ENCODE measurements around the gene WWC2.
"Not testable (repeated sequence)": the region's sequence is repeated elsewhere in the genome, so short reads cannot be mapped to it uniquely, and the experiment has no call there.

WWC2 gene

DNA sequence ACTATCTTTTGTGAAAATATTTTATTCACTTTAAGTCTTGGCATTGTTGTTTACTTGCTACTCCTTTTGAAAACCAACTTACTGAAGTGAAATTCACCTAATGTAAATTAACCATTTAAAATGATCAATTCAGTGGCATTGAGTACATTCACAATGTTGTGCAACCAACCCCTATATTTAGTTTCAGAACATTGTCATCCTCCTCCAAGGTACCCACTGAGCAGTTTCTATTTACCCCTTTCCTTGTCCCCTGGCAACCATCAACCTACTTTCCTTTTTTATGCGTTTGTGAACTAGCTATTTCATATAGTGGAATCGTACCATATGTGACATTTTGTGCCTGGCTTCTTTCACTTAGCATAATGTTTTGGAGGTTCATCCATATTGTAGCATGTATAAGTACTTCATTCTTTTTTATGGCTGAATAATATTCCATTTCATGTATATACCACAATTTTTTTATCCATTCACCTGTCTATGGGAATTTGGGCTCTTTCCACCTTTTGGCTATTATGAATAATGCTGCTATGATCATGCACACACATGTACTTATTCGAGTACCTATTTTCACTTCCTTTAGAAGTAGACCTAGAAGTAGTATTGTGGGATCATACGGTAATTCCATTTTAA lies 85.0 kb downstream of the WWC2 start:
- Histone ChIP-seq H3K4me1 (ENCODE audit: control insufficient read depth, insufficient read depth, low read length) (no peaks in the 10 kb centered on the region), H3K4me3 (ENCODE audit: low read length in 2 of 2) (no peak overlapping the region), H3K36me3 (ENCODE audit: control insufficient read depth in 2 of 2, insufficient read depth in 2 of 2, low read length in 2 of 2) (no peaks in the 10 kb centered on the region), H3K9ac (ENCODE audit: low read length in 2 of 2) (no peak overlapping the region), H3K27ac (ENCODE audit: low read length) (no peak overlapping the region), H3K9me3 (ENCODE audit: control insufficient read depth in 2 of 2, low read length in 2 of 2) (no peaks in the 10 kb centered on the region), H3K27me3 (ENCODE audit: control insufficient read depth in 1 of 2, insufficient read depth in 2 of 2, low read length in 2 of 2) (no peaks in the 10 kb centered on the region)

DNA sequence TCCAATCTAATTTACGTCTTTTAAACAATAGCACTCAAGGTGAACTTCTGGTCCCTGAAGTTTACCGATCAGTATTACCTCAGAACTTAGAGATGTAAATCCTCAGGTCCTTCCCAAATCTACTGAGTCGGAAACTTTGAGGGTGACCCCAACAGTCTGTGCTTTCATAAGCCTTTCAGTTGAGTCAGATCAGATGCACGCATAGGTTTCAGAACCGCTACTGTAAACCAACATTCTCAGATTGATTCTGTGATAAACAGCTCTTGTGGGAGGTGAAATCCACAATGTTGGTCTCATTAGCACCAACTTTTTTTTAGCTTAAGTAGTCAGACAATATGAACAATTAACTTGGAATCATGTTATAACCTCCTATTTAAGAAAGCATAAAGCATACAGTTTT lies 86.0 kb downstream of the WWC2 start:
- no peaks in the 10 kb centered on the region for H3K9me3 ChIP-seq (ENCODE audit: control insufficient read depth in 2 of 2, low read length in 2 of 2)
- no peaks in the 10 kb centered on the region for H3K4me1 ChIP-seq (ENCODE audit: control insufficient read depth, insufficient read depth, low read length)
- no peak overlapping the region for H3K4me3 ChIP-seq (ENCODE audit: low read length in 2 of 2)
- H3K9ac ChIP-seq (ENCODE audit: low read length in 2 of 2), result no peak overlapping the region
- H3K27ac ChIP-seq (ENCODE audit: low read length), result no peak overlapping the region
- no peaks in the 10 kb centered on the region for H3K36me3 ChIP-seq (ENCODE audit: control insufficient read depth in 2 of 2, insufficient read depth in 2 of 2, low read length in 2 of 2)
- H3K27me3 ChIP-seq (ENCODE audit: control insufficient read depth in 1 of 2, insufficient read depth in 2 of 2, low read length in 2 of 2), result no peaks in the 10 kb centered on the region

DNA sequence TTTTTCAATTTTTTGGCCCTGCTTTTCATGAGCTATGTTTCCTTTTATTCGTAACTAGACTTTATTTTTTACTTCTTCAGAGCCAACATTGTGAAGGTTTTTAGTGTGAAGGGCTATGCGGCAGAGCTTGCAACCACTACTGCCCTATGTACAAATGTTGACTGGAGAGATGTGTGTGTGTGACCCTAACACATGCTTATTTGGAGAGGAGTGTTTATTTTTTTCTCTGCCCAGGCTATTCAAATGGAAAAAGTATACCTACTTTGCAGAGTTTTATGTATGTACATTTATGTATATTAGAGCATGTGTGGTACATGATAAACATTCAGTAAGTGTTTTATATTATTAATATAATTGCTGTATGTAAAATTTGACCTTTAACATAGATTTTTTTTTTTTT lies 86.5 kb downstream of the WWC2 start:
- H3K4me1 ChIP-seq (ENCODE audit: control insufficient read depth, insufficient read depth, low read length), result no peaks in the 10 kb centered on the region
- no peaks in the 10 kb centered on the region for H3K36me3 ChIP-seq (ENCODE audit: control insufficient read depth in 2 of 2, insufficient read depth in 2 of 2, low read length in 2 of 2)

DNA sequence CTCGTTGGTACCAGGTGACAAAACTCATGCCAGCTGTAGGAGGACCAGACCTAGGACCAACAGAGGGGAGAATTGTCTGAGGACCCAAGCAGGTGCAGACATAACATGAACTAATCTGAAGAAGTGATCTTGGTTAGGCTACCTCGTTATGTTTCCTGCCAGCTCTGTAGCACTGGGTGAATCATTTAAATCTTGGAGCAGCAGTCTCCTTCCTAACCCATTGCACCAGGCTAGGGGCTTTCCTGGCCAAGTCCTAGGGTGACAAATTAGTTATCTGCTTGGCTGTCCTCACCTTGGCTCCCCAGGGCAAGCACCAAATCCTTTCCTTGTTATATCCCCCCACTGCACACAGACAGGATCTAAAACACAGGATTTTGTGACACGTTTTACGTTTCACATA lies 87.8 kb downstream of the WWC2 start:
- H3K4me3 ChIP-seq (ENCODE audit: low read length in 2 of 2), result no peak overlapping the region
- no peaks in the 10 kb centered on the region for H3K36me3 ChIP-seq (ENCODE audit: control insufficient read depth in 2 of 2, insufficient read depth in 2 of 2, low read length in 2 of 2)
- H3K9ac ChIP-seq (ENCODE audit: low read length in 2 of 2), result no peak overlapping the region
- no peaks in the 10 kb centered on the region for H3K4me1 ChIP-seq (ENCODE audit: control insufficient read depth, insufficient read depth, low read length)
- no peaks in the 10 kb centered on the region for H3K9me3 ChIP-seq (ENCODE audit: control insufficient read depth in 2 of 2, low read length in 2 of 2)
- no peaks in the 10 kb centered on the region for H3K27me3 ChIP-seq (ENCODE audit: control insufficient read depth in 1 of 2, insufficient read depth in 2 of 2, low read length in 2 of 2)
- H3K27ac ChIP-seq (ENCODE audit: low read length), result no peak overlapping the region

More for the DNA sequence above, 86.5 kb downstream of the WWC2 start:
- H3K27me3 ChIP-seq (ENCODE audit: control insufficient read depth in 1 of 2, insufficient read depth in 2 of 2, low read length in 2 of 2), result no peaks in the 10 kb centered on the region
- no peaks in the 10 kb centered on the region for H3K9me3 ChIP-seq (ENCODE audit: control insufficient read depth in 2 of 2, low read length in 2 of 2)
- H3K4me3 ChIP-seq (ENCODE audit: low read length in 2 of 2), result no peak overlapping the region
- no peak overlapping the region for H3K9ac ChIP-seq (ENCODE audit: low read length in 2 of 2)
- H3K27ac ChIP-seq (ENCODE audit: low read length), result no peak overlapping the region

DNA sequence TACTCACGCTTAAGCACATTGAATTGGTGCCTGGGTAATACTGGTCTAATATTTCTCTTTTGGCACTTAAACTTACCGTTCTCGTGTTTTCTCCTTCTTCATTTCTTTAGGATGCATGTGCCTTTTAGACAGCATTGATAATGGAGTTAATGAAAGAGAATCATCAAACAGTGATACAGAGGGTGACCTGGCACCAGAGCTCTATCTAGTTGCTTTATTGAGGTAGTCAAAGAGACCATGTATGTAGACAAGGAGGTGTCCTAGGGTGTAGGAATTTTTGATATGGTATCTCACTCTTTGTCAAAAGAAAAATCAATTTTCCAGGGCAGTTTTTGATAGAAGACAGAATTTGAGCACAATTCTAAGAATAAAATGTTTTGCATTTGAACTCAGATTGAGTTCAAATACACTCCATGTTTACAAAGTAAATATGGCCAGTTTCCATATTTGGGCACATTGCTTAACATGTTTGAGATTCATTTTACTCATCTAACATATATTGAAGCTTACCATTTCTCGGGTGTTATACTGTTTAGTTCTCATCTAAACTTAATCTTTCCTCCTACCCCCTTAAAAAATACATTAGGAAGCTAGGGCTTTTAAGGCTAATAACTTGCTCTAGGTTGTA lies 92.0 kb downstream of the WWC2 start:
- Histone ChIP-seq H3K4me1 (ENCODE audit: control insufficient read depth, insufficient read depth, low read length) (no peaks in the 10 kb centered on the region), H3K27me3 (ENCODE audit: control insufficient read depth in 1 of 2, insufficient read depth in 2 of 2, low read length in 2 of 2) (no peaks in the 10 kb centered on the region), H3K36me3 (ENCODE audit: control insufficient read depth in 2 of 2, insufficient read depth in 2 of 2, low read length in 2 of 2) (peaks cover 1 to 5% of the 10 kb centered on the region in 2 donors), H3K4me3 (ENCODE audit: low read length in 2 of 2) (no peak overlapping the region), H3K9ac (ENCODE audit: low read length in 2 of 2) (no peak overlapping the region), H3K9me3 (ENCODE audit: control insufficient read depth in 2 of 2, low read length in 2 of 2) (no peaks in the 10 kb centered on the region), H3K27ac (ENCODE audit: low read length) (no peak overlapping the region)

DNA sequence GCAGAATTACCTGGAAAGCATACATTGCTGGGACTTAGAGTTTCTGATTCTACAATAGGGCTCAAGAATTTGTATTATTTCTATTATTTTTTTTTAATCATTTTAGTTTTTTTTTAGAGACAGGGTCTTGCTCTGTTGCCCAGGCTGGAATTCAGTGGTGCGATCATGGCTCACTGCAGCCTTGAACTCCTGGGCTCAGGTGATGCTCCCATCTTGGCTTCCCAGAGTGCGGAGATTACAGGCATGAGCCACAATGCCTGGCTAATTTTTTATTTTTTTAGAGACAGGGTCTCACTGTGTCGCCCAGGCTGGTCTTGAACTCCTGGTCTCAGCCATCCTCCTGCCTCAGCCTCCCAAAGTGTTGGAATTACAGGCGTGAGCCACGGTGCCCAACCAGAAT lies 92.6 kb downstream of the WWC2 start:
- Histone ChIP-seq H3K36me3 (ENCODE audit: control insufficient read depth in 2 of 2, insufficient read depth in 2 of 2, low read length in 2 of 2) (peaks cover 4 to 5% of the 10 kb centered on the region in 2 donors), H3K27me3 (ENCODE audit: control insufficient read depth in 1 of 2, insufficient read depth in 2 of 2, low read length in 2 of 2) (no peaks in the 10 kb centered on the region), H3K27ac (ENCODE audit: low read length) (no peak overlapping the region), H3K4me3 (ENCODE audit: low read length in 2 of 2) (no peak overlapping the region), H3K4me1 (ENCODE audit: control insufficient read depth, insufficient read depth, low read length) (no peaks in the 10 kb centered on the region), H3K9me3 (ENCODE audit: control insufficient read depth in 2 of 2, low read length in 2 of 2) (no peaks in the 10 kb centered on the region), H3K9ac (ENCODE audit: low read length in 2 of 2) (no peak overlapping the region)

DNA sequence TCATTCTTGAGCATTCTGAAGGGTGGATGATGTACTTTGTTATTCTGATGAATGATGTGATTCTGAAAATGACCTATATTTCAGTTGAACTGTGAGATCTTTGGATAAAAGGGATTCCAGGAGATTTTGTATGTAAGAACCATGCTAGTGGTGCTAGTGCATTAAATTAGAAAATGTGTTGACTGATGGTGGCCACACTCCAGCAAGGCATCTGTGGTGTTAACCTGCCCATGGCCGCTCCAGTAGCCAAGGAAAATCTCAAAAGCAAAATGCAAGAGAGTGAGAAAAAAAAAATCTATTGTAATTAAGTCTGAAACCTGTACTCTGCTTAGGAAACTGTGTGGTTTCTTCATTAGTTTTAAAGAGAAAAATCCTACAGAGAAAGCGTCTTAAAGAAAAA lies 93.5 kb downstream of the WWC2 start:
- Histone ChIP-seq H3K27me3 (ENCODE audit: control insufficient read depth in 1 of 2, insufficient read depth in 2 of 2, low read length in 2 of 2) (no peaks in the 10 kb centered on the region), H3K36me3 (ENCODE audit: control insufficient read depth in 2 of 2, insufficient read depth in 2 of 2, low read length in 2 of 2) (peaks cover 4 to 5% of the 10 kb centered on the region in 2 donors), H3K9ac (ENCODE audit: low read length in 2 of 2) (no peak overlapping the region), H3K27ac (ENCODE audit: low read length) (no peak overlapping the region), H3K9me3 (ENCODE audit: control insufficient read depth in 2 of 2, low read length in 2 of 2) (no peaks in the 10 kb centered on the region), H3K4me3 (ENCODE audit: low read length in 2 of 2) (no peak overlapping the region), H3K4me1 (ENCODE audit: control insufficient read depth, insufficient read depth, low read length) (no peaks in the 10 kb centered on the region)

DNA sequence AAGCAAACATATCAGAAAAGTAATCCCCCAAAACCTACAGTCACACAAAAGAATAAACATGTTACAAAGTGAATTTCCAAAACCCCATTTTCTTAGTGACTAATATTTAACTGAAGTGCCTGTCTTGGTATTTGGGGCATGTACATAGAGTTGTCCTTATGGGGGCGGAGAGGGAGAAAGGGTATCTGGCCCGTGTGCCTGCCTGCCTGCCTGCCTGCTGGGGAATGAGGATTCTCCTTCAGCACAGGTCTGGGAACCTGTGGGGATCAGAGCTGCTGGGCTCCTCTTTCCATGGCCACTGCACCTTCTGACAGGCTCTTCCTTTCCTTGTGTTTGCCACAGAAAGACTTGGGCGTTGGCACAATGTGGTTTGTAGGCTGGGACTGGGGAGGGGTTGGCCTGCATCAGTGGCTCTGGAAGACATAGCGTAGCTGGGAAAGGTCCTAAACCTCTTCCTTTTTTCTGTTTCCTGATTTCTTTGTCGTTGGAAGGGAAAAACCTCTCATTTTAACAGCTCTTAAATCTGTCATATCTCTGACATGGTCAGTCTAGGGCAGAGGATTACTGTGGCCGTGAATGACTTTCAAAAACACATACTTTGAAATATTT lies 94.8 kb downstream of the WWC2 start:
- H3K27ac ChIP-seq (ENCODE audit: low read length); H3K27me3 ChIP-seq (ENCODE audit: control insufficient read depth in 1 of 2, insufficient read depth in 2 of 2, low read length in 2 of 2); H3K4me3 ChIP-seq (ENCODE audit: low read length in 2 of 2); H3K36me3 ChIP-seq (ENCODE audit: control insufficient read depth in 2 of 2, insufficient read depth in 2 of 2, low read length in 2 of 2); H3K9ac ChIP-seq (ENCODE audit: low read length in 2 of 2); H3K9me3 ChIP-seq (ENCODE audit: control insufficient read depth in 2 of 2, low read length in 2 of 2); H3K4me1 ChIP-seq (ENCODE audit: control insufficient read depth, insufficient read depth, low read length): not testable (repeated sequence)

DNA sequence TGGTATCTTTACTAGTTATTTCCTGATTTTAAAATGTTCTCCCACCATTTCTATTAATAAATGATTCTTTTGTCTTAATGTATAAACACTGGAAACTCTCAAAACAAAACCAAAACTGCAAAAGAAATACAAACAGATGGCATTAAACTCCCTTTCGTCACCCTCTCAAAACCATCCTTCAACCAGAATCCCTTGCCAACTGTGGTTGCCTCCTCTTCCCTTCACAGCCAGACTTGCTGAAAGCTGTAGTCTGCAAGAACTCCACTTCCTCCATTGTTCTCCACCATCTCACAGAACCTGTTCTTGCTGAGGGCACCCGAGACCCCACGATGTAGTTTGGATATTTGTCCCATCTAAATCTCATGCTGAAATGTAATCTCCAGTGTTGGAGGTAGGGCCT lies 96.5 kb downstream of the WWC2 start:
- no peak overlapping the region for H3K9ac ChIP-seq (ENCODE audit: low read length in 2 of 2)
- H3K9me3 ChIP-seq (ENCODE audit: control insufficient read depth in 2 of 2, low read length in 2 of 2), result no peaks in the 10 kb centered on the region
- no peaks in the 10 kb centered on the region for H3K27me3 ChIP-seq (ENCODE audit: control insufficient read depth in 1 of 2, insufficient read depth in 2 of 2, low read length in 2 of 2)
- H3K36me3 ChIP-seq (ENCODE audit: control insufficient read depth in 2 of 2, insufficient read depth in 2 of 2, low read length in 2 of 2), result peaks cover 4 to 5% of the 10 kb centered on the region in 2 donors
- no peak overlapping the region for H3K27ac ChIP-seq (ENCODE audit: low read length)
- H3K4me1 ChIP-seq (ENCODE audit: control insufficient read depth, insufficient read depth, low read length), result peaks cover 2% of the 10 kb centered on the region
- H3K4me3 ChIP-seq (ENCODE audit: low read length in 2 of 2), result no peak overlapping the region

DNA sequence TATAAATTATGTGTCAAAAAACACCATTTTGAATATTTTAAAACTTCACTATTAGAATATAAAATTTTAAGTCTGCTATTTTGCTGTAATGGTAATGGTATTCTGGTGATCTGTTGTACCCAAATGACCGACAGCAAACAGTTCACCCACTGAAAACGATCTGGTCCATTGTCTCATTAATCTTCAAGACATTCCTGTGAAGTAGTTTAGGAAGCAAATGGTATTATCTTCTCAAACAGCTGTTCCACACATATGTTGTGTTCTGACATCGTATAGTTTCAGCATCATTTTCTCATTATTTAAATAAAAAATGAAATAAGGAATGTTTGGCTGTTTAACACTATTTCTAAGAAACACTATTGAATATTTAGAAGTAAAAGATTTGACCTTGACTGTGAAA lies 98.1 kb downstream of the WWC2 start:
- H3K27me3 ChIP-seq (ENCODE audit: control insufficient read depth in 1 of 2, insufficient read depth in 2 of 2, low read length in 2 of 2), result no peaks in the 10 kb centered on the region
- no peaks in the 10 kb centered on the region for H3K9me3 ChIP-seq (ENCODE audit: control insufficient read depth in 2 of 2, low read length in 2 of 2)
- H3K27ac ChIP-seq (ENCODE audit: low read length), result no peak overlapping the region
- no peak overlapping the region for H3K4me3 ChIP-seq (ENCODE audit: low read length in 2 of 2)
- H3K9ac ChIP-seq (ENCODE audit: low read length in 2 of 2), result no peak overlapping the region
- H3K4me1 ChIP-seq (ENCODE audit: control insufficient read depth, insufficient read depth, low read length), result peaks cover 3% of the 10 kb centered on the region
- peaks cover 4 to 5% of the 10 kb centered on the region in 2 donors for H3K36me3 ChIP-seq (ENCODE audit: control insufficient read depth in 2 of 2, insufficient read depth in 2 of 2, low read length in 2 of 2)

DNA sequence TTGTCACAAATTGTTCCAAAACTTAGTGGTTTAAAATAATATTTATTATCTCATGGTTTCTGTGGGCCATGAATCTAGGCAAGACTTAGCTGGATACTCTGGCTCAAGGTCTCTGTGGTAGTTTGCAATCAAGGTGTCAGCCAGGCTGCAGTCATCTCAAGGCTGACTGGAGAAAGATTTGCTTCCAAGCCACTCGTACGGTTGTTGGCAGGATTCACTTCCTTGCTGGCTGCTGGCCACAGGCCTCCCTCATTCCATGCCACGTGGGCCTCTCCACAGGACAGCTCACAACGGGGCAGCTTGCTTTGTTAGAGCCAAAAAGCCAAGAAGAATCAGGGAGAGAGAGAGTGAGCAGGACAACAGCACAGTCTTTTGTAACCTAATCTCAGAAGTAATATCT lies 101.4 kb downstream of the WWC2 start:
- H3K27ac ChIP-seq (ENCODE audit: low read length), result no peak overlapping the region
- H3K36me3 ChIP-seq (ENCODE audit: control insufficient read depth in 2 of 2, insufficient read depth in 2 of 2, low read length in 2 of 2), result peaks cover 4 to 5% of the 10 kb centered on the region in 2 donors
- peaks cover 3% of the 10 kb centered on the region for H3K4me1 ChIP-seq (ENCODE audit: control insufficient read depth, insufficient read depth, low read length)
- H3K27me3 ChIP-seq (ENCODE audit: control insufficient read depth in 1 of 2, insufficient read depth in 2 of 2, low read length in 2 of 2), result no peaks in the 10 kb centered on the region
- H3K9ac ChIP-seq (ENCODE audit: low read length in 2 of 2), result no peak overlapping the region
- no peaks in the 10 kb centered on the region for H3K9me3 ChIP-seq (ENCODE audit: control insufficient read depth in 2 of 2, low read length in 2 of 2)
- H3K4me3 ChIP-seq (ENCODE audit: low read length in 2 of 2), result no peak overlapping the region

Measured in stomach smooth muscle (tissue), 2 donors.